Gastroesophageal sphincter (tissue), 3 donors: ENCODE data around the gene MASP2.

ENCODE experiments used
- CTCF ChIP-seq, 4 experiments: fragments of 200-600 bp in 2 of 4; fragments of 450-650 bp in 2 of 4; sonication (generic) in 1 of 4; IDR thresholded peaks; one replicate each; pipeline ENCODE4 v1.5.1; 2017 to 2019; ENCODE audit warnings: antibody characterized with exemption in 4 of 4, mild to moderate bottlenecking in 2 of 4, moderate library complexity in 2 of 4
- POLR2A ChIP-seq, 2 donors: fragments of 450-650 bp; IDR thresholded peaks; one replicate each; pipeline ENCODE4 v1.6.1; 2017; ENCODE audit warnings: antibody characterized with exemption in 2 of 2, mild to moderate bottlenecking in 2 of 2, moderate library complexity in 1 of 2

GRCh38 chr1:10986525-10986890 is 60.5 kb downstream of the MASP2 start:
- TF ChIP-seq CTCF (IDR thresholded peaks at IDR 0.05), result no peak
- no peak for TF ChIP-seq POLR2A (IDR thresholded peaks at IDR 0.05)
